HepG2 (cell line): ENCODE measurements around the gene PDZD7. TPM values are rescaled to one million over a fixed set of nuclear protein-coding genes. Genes with fewer than 3 reads are reported as not detected.

Source experiments
- CCDC6 ChIP-seq: sonication (generic); formaldehyde crosslinking; IDR thresholded peaks from 2 replicates; pipeline ENCODE4 v1.8.1; 2022; ENCODE audit warnings: mild to moderate bottlenecking, missing genetic modification reagents, moderate library complexity
- FOXP1 ChIP-seq, 2 experiments: fragments of 450-650 bp in 1 of 2; IDR thresholded peaks; 2 replicates each; pipeline ENCODE4 v1.6.1; 2017 to 2018; ENCODE audit warnings: antibody characterized with exemption in 1 of 2
- HMGXB4 ChIP-seq, 2 experiments: sonication (generic) in 1 of 2; formaldehyde crosslinking in 1 of 2; IDR thresholded peaks; 2 replicates each; pipeline versions ENCODE4 v1.4.0 to v1.6.1; 2018 to 2020; ENCODE audit warnings: missing genetic modification reagents in 2 of 2, borderline replicate concordance in 1 of 2, low read depth in 1 of 2, mild to moderate bottlenecking in 1 of 2, missing biosample characterization in 1 of 2
- JUN ChIP-seq: sonication (generic); formaldehyde crosslinking; IDR thresholded peaks from 2 replicates; pipeline ENCODE4 v1.4.0; 2020; ENCODE audit warnings: mild to moderate bottlenecking, missing genetic modification reagents
- LBX2 ChIP-seq: sonication (generic); formaldehyde crosslinking; IDR thresholded peaks from 2 replicates; pipeline ENCODE4 v1.5.0; 2020; ENCODE audit warnings: missing genetic modification reagents, mild to moderate bottlenecking, borderline replicate concordance
- MBD4 ChIP-seq: IDR thresholded peaks from 2 replicates; pipeline ENCODE4 v1.6.1; 2012; ENCODE audit warnings: low read length, inconsistent platforms, borderline replicate concordance
- MBNL3 ChIP-seq: fragments of 250-450 bp; sonication (Bioruptor Pico); conservative IDR thresholded peaks from 2 replicates; pipeline ENCODE4 v1.8.0; 2022; ENCODE audit warnings: mild to moderate bottlenecking, inconsistent platforms
- NFRKB ChIP-seq: fragments of 450-650 bp; IDR thresholded peaks from 2 replicates; pipeline ENCODE4 v1.6.1; 2017
- PRDM10 ChIP-seq: sonication (generic); formaldehyde crosslinking; IDR thresholded peaks from 2 replicates; pipeline ENCODE4 v1.4.0; 2020; ENCODE audit warnings: low read depth, missing genetic modification reagents
- RXRA ChIP-seq: sonication (generic); formaldehyde crosslinking; IDR thresholded peaks from 2 replicates; pipeline ENCODE4 v1.5.1; 2020; ENCODE audit warnings: missing genetic modification reagents
- TBL1XR1 ChIP-seq: fragments of 150-350 bp; IDR thresholded peaks from 2 replicates; pipeline ENCODE4 v1.6.1; 2014; ENCODE audit warnings: borderline replicate concordance, low read length; ENCODE audit not compliant: partially characterized antibody
- TFE3 ChIP-seq: IDR thresholded peaks from 2 replicates; pipeline ENCODE4 v1.6.1; 2016
- ZNF256 ChIP-seq: sonication (generic); formaldehyde crosslinking; conservative IDR thresholded peaks from 2 replicates; pipeline ENCODE4 v1.4.0; 2020; ENCODE audit warnings: missing genetic modification reagents
- ZNF263 ChIP-seq: sonication (generic); formaldehyde crosslinking; IDR thresholded peaks from 2 replicates; pipeline ENCODE4 v1.4.0; 2020; ENCODE audit warnings: missing genetic modification reagents
- ZNF274 ChIP-seq: sonication (generic); formaldehyde crosslinking; IDR thresholded peaks from 2 replicates; pipeline ENCODE4 v1.5.1; 2020; ENCODE audit warnings: mild to moderate bottlenecking, missing genetic modification reagents
- ZNF326 ChIP-seq: sonication (generic); formaldehyde crosslinking; IDR thresholded peaks from 2 replicates; pipeline ENCODE4 v1.4.0; 2020; ENCODE audit warnings: missing genetic modification reagents, borderline replicate concordance
- ZNF354B ChIP-seq: sonication (generic); formaldehyde crosslinking; IDR thresholded peaks from 2 replicates; pipeline ENCODE4 v1.8.0; 2022; ENCODE audit warnings: mild to moderate bottlenecking, missing genetic modification reagents
- ZNF670 ChIP-seq: sonication (generic); formaldehyde crosslinking; IDR thresholded peaks from 2 replicates; pipeline ENCODE4 v1.8.0; 2022; ENCODE audit warnings: mild to moderate bottlenecking, missing genetic modification reagents, borderline replicate concordance
- ZNF704 ChIP-seq: sonication (generic); formaldehyde crosslinking; IDR thresholded peaks from 2 replicates; pipeline ENCODE4 v1.8.1; 2023; ENCODE audit warnings: mild to moderate bottlenecking, inconsistent platforms, moderate library complexity, missing genetic modification reagents, borderline replicate concordance
- ZNF883 ChIP-seq: sonication (generic); formaldehyde crosslinking; IDR thresholded peaks from 2 replicates; pipeline ENCODE4 v1.5.1; 2020; ENCODE audit warnings: mild to moderate bottlenecking, missing genetic modification reagents; ENCODE audit errors: not compliant biosample characterization
- polyA plus RNA-seq, 8 experiments: library from polyadenylated mRNA; depleted of rRNA in 3 of 8; stranded (reverse) in 7 of 8; unstranded in 1 of 8; fragments of >200 nt; fragmentation: Illumina TruSeq in 4 of 8; extraction: Trizol in 4 of 8; gene quantifications; 2 replicates each; pipeline versions ENCODE4 v1.2.1 to v1.2.3, GENCODE V29; 2011 to 2016; ENCODE audit warnings: low read depth in 4 of 8, missing spikeins in 1 of 8, mixed read lengths in 1 of 8; ENCODE audit not compliant: insufficient read depth in 1 of 8
- total RNA-seq, 5 experiments: library from RNA; depleted of rRNA; stranded (reverse); fragments of >200 nt; fragmentation: Illumina TruSeq; extraction: Trizol; gene quantifications; 2 replicates each; pipeline ENCODE4 v1.2.3, GENCODE V29; 2016; ENCODE audit warnings: low read depth in 1 of 5

The PDZD7 gene
- total and polyA plus RNA-seq, 2 of the 13 experiments (the other 11 are each of a cell fraction or from before 2014, with no cell fraction given), result 0.58 to 0.73 TPM

- TF ChIP-seq PRDM10 (CRISPR knock-in tag) (peak; percentile 3; the same call in 1 of the 2 replicates), ZNF263 (CRISPR knock-in tag) (peak; percentile 13; the same call in 1 of the 2 replicates), ZNF274 (CRISPR knock-in tag) (no peak; the same call in 1 of the 2 replicates), ZNF256 (CRISPR knock-in tag) (0 out of 2 replicates have a peak, but pooled peaks have one; percentile 22), LBX2 (peak; percentile 46; the same call in 1 of the 2 replicates), TFE3 (CRISPR knock-in tag) (no peak; the same call in 1 of the 2 replicates), CCDC6 (CRISPR knock-in tag) (peak; percentile 45; the same call in 1 of the 2 replicates), ZNF670 (no peak; the same call in 1 of the 2 replicates), ZNF883 (CRISPR knock-in tag) (no peak), ZNF354B (CRISPR knock-in tag) (no peak), ZNF704 (CRISPR knock-in tag) (no peak), RXRA (CRISPR knock-in tag) (peak; percentile 79), MBD4 (no peak), FOXP1 (IDR thresholded peaks at IDR 0.05) (no peak), FOXP1 (CRISPR knock-in tag; IDR thresholded peaks at IDR 0.05) (peak; percentile 31; the same call in 1 of the 2 replicates), MBNL3 (CRISPR knock-in tag) (no peak), JUN (CRISPR knock-in tag) (no peak), NFRKB (no peak), ZNF326 (no peak), HMGXB4 (CRISPR knock-in tag; IDR thresholded peaks at IDR 0.05; ENCODE audit: borderline replicate concordance in 1 of 2, low read depth in 1 of 2) (peak; percentile 94 to 98), TBL1XR1 (no peak)
These were observed 33.4 kb downstream of the PDZD7 start (continued) for GRCh38 chr10:100997360-100998182.
